Smooth muscle cell (in vitro differentiated cells): ENCODE results near the gene C3orf20. TPM values are rescaled to one million over a fixed set of nuclear protein-coding genes. Genes with fewer than 3 reads are reported as not detected.

Experiments
- DNase-seq: peaks from one replicate; lab custom pipeline; 2025; ENCODE audit not compliant: unreplicated experiment; lab: John Stamatoyannopoulos, UW
- H2AFZ ChIP-seq: fragments of 200-600 bp; sonication (generic); 2 replicates; pipeline ENCODE4 v1.6.0; 2016; ENCODE audit warnings: antibody characterized with exemption, low read depth, mild to moderate bottlenecking
- H3F3A ChIP-seq: fragments of 200-600 bp; sonication (generic); 2 replicates; pipeline ENCODE4 v1.6.0; 2017; ENCODE audit warnings: antibody characterized with exemption, low read depth
- H3K27ac ChIP-seq: fragments of 200-600 bp; sonication (generic); 2 replicates; pipeline ENCODE4 v1.5.1; 2016; ENCODE audit warnings: low read depth, mild to moderate bottlenecking
- H3K27me3 ChIP-seq: fragments of 200-600 bp; sonication (generic); 2 replicates; pipeline ENCODE4 v1.6.1; 2016; ENCODE audit warnings: low read depth, mild to moderate bottlenecking
- H3K36me3 ChIP-seq: fragments of 200-600 bp; sonication (generic); 2 replicates; pipeline ENCODE4 v1.5.1; 2016; ENCODE audit warnings: low read depth
- H3K4me1 ChIP-seq: fragments of 200-600 bp; sonication (generic); 2 replicates; pipeline ENCODE4 v1.5.1; 2016; ENCODE audit warnings: low read depth
- H3K4me2 ChIP-seq: fragments of 200-600 bp; sonication (generic); 2 replicates; pipeline ENCODE4 v1.6.0; 2016; ENCODE audit warnings: mild to moderate bottlenecking
- H3K4me3 ChIP-seq: fragments of 200-600 bp; sonication (generic); 2 replicates; pipeline ENCODE4 v1.5.1; 2016; ENCODE audit warnings: mild to moderate bottlenecking
- H3K79me2 ChIP-seq: fragments of 200-600 bp; sonication (generic); 2 replicates; pipeline ENCODE4 v1.6.0; 2016; ENCODE audit warnings: low read depth, mild to moderate bottlenecking
- H3K9ac ChIP-seq: fragments of 200-600 bp; sonication (generic); 2 replicates; pipeline ENCODE4 v1.6.0; 2016; ENCODE audit warnings: low read depth
- H3K9me3 ChIP-seq: fragments of 200-600 bp; sonication (generic); replicated peaks from 2 replicates; pipeline ENCODE4 v1.5.1; 2016; ENCODE audit warnings: low read depth
- H4K20me1 ChIP-seq: fragments of 200-600 bp; sonication (generic); 2 replicates; pipeline ENCODE4 v1.6.0; 2016; ENCODE audit warnings: low read depth
- WGBS: methylation state at CpG from one replicate; pipeline ENCODE4 v1.1.7; 2016; ENCODE audit warnings: low lambda C conversion rate; 5-methylcytosine and 5-hydroxymethylcytosine counted together
- polyA plus RNA-seq: library from polyadenylated mRNA; unstranded; fragments of >200 nt; fragmentation: Nextera tagmentation; extraction: Ambion mirVana; gene quantifications from 2 replicates; pipeline ENCODE4 v1.2.1, GENCODE V29; 2016
- total RNA-seq: library from RNA; depleted of rRNA; stranded (reverse); fragments of >200 nt; gene quantifications from 2 replicates; pipeline ENCODE4 v1.2.3, GENCODE V29; 2014
- TF ChIP-seq, protein P1 (sequence below): fragments of 200-600 bp; sonication (generic); IDR thresholded peaks from 2 replicates; pipeline ENCODE4 v1.5.1; 2017; ENCODE audit warnings: borderline replicate concordance, mild to moderate bottlenecking, antibody characterized with exemption; ENCODE audit not compliant: insufficient read depth, poor library complexity, severe bottlenecking

Gene C3orf20
- total and polyA plus RNA-seq, 2 experiments from 2014 or later = not detected

DNA sequence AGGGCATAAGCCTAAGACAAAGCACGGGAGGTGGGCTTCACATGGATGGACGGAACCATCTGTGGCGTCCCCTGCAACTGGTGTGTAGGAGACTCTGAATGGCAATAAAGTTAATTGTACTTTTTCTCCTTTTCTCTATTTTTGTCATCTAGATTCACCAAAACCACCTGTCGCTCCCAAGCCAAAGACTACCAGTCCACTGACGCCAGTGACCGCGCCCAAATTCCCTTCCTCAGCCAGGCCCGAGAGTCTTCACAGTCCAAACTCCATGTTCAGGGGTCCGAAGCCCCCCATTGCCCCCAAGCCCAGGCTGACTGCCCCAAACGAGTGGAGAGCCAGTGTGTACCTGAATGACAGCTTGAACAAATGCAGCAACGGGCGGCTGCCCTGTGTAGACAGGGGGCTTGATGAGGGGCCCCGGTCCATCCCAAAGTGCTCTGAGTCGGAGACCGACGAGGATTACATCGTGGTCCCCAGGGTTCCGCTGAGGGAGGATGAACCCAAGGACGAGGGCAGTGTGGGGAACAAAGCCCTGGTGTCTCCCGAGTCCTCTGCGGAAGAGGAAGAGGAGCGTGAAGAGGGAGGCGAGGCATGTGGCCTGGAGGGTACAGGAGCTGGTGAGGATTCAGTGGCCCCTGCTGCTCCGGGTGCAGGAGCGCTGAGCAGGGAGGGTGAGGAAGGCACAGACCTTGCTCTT lies 144.0 kb downstream of the C3orf20 start, which contains the start of gene FGD5:
Gene FGD5 (plus strand): TSS at position 159 of the 697 bp plus-strand sequence. CDS start 110 bp downstream, at position 269.
- no peaks in the 10 kb centered on the region for H3F3A ChIP-seq
- DNase-seq = no peak
- H3K27me3 ChIP-seq = peaks cover 4% of the 10 kb centered on the region
- H3K27ac ChIP-seq = no peak within 1 kb of the TSS
- no peaks in the 10 kb centered on the region for H3K9me3 ChIP-seq
- H3K9ac ChIP-seq = no peak within 1 kb of the TSS
- no peaks in the 10 kb centered on the region for H3K79me2 ChIP-seq
- H2AFZ ChIP-seq = no peak within 1 kb of the TSS
- no peaks in the 10 kb centered on the region for H3K36me3 ChIP-seq
- 93% methylated on average over 25 of the region's 25 CpGs for WGBS
- TF ChIP-seq, protein P1, sequence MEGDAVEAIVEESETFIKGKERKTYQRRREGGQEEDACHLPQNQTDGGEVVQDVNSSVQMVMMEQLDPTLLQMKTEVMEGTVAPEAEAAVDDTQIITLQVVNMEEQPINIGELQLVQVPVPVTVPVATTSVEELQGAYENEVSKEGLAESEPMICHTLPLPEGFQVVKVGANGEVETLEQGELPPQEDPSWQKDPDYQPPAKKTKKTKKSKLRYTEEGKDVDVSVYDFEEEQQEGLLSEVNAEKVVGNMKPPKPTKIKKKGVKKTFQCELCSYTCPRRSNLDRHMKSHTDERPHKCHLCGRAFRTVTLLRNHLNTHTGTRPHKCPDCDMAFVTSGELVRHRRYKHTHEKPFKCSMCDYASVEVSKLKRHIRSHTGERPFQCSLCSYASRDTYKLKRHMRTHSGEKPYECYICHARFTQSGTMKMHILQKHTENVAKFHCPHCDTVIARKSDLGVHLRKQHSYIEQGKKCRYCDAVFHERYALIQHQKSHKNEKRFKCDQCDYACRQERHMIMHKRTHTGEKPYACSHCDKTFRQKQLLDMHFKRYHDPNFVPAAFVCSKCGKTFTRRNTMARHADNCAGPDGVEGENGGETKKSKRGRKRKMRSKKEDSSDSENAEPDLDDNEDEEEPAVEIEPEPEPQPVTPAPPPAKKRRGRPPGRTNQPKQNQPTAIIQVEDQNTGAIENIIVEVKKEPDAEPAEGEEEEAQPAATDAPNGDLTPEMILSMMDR = no peak
- H3K4me1 ChIP-seq = no peaks in the 10 kb centered on the region
- no peak within 1 kb of the TSS for H3K4me2 ChIP-seq
- H3K4me3 ChIP-seq = no peak within 1 kb of the TSS
- no peaks in the 10 kb centered on the region for H4K20me1 ChIP-seq

DNA sequence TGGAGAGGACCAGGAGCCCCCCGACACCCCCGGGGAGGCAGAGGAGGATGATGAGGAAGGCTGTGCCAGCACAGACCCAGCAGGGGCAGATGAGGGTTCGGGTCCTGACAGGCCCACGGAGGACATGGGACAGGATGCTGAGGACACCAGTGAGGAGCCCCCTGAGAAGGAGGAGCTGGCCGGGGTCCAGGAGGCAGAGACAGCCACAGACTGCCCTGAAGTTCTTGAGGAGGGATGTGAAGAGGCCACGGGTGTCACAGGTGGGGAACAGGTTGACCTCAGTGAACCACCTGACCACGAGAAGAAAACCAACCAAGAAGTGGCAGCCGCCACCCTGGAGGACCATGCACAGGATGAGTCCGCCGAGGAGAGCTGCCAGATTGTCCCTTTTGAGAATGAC lies 144.7 kb downstream of the C3orf20 start:
- Histone ChIP-seq H3F3A (no peaks in the 10 kb centered on the region), H3K27ac (no peak overlapping the region), H3K27me3 (no peaks in the 10 kb centered on the region), H3K9me3 (no peaks in the 10 kb centered on the region), H3K4me1 (no peaks in the 10 kb centered on the region), H2AFZ (no peak overlapping the region), H3K4me3 (no peak overlapping the region), H3K36me3 (no peaks in the 10 kb centered on the region), H4K20me1 (no peaks in the 10 kb centered on the region), H3K9ac (no peak overlapping the region), H3K4me2 (no peak overlapping the region), H3K79me2 (no peaks in the 10 kb centered on the region)
- 87% methylated on average over 10 of the region's 10 CpGs for WGBS
- no peak for DNase-seq
- TF ChIP-seq, protein P1 = no peak

DNA sequence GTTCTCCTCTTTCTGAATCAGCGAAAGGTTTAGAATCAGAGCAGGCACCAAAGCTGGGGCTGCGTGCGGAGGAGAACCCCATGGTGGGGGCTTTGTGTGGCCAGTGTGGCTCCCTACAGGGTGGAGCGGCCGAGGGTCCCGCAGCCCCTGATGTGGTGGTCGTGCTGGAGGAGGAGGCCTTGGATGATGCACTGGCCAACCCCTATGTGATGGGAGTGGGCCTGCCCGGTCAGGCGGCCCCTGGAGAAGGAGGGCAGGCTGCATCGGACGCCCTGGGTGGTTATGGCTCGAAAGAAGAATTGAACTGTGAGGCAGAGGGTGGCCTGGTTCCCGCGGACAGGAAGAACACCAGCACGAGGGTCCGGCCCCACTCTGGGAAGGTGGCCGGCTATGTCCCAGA lies 145.2 kb downstream of the C3orf20 start:
- no peaks in the 10 kb centered on the region for H3K9me3 ChIP-seq
- no peaks in the 10 kb centered on the region for H3K79me2 ChIP-seq
- no peak for DNase-seq
- H3K27ac ChIP-seq = no peak overlapping the region
- H3K4me3 ChIP-seq = no peak overlapping the region
- H3K4me1 ChIP-seq = no peaks in the 10 kb centered on the region
- no peak overlapping the region for H3K9ac ChIP-seq
- no peaks in the 10 kb centered on the region for H3K27me3 ChIP-seq
- TF ChIP-seq, protein P1 = no peak
- no peak overlapping the region for H3K4me2 ChIP-seq
- no peaks in the 10 kb centered on the region for H3K36me3 ChIP-seq
- no peak overlapping the region for H2AFZ ChIP-seq
- 96% methylated on average over 17 of the region's 17 CpGs for WGBS
- no peaks in the 10 kb centered on the region for H4K20me1 ChIP-seq
- no peaks in the 10 kb centered on the region for H3F3A ChIP-seq

DNA sequence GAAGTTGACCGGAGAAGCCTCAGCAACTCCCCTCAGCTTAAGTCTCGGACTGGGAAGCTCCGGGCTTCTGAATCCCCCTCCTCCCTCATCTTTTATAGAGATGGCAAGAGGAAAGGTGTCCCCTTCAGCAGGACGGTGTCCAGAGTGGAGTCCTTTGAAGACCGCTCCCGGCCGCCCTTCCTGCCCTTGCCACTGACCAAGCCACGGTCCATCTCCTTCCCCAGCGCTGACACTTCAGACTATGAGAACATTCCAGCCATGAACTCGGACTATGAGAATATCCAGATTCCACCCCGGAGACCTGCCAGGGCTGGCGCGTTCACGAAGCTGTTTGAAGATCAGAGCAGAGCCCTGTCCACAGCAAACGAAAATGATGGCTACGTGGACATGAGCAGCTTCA lies 146.2 kb downstream of the C3orf20 start:
- H3K27ac ChIP-seq = no peak overlapping the region
- no peaks in the 10 kb centered on the region for H3K79me2 ChIP-seq
- H3K36me3 ChIP-seq = no peaks in the 10 kb centered on the region
- no peak overlapping the region for H2AFZ ChIP-seq
- H3F3A ChIP-seq = no peaks in the 10 kb centered on the region
- H3K27me3 ChIP-seq = no peaks in the 10 kb centered on the region
- H3K9me3 ChIP-seq = no peaks in the 10 kb centered on the region
- TF ChIP-seq, protein P1 = no peak
- WGBS = 91% methylated on average over 16 of the region's 16 CpGs
- H3K4me1 ChIP-seq = no peaks in the 10 kb centered on the region
- H3K4me3 ChIP-seq = no peak overlapping the region
- no peak overlapping the region for H3K9ac ChIP-seq
- H4K20me1 ChIP-seq = no peaks in the 10 kb centered on the region
- no peak overlapping the region for H3K4me2 ChIP-seq
- no peak for DNase-seq
